Adrenal gland (tissue), 12 donors: ENCODE results near the gene TNS1. TPM values are rescaled to one million over a fixed set of nuclear protein-coding genes. Genes with fewer than 3 reads are reported as not detected.
A peak's percentile ranks its signal among the peaks of the same experiment; 100 is the strongest.

Experiments used
- DNase-seq, 7 donors: peaks; one replicate each; pipeline ENCODE4 v3.0.0-alpha.2; 2019 to 2020
- H3K27ac ChIP-seq, 5 donors: fragments of 200-600 bp; sonication (generic) in 4 of 5; 1 replicate in 3 of 5; 2 replicates in 2 of 5; pipeline versions ENCODE4 v1.5.1 to v1.8.0; 2016 to 2020; ENCODE audit warnings: mild to moderate bottlenecking in 1 of 5
- H3K27me3 ChIP-seq: fragments of 200-600 bp; 2 replicates; pipeline ENCODE4 v1.8.0; 2021
- H3K36me3 ChIP-seq, 2 donors: fragments of 200-600 bp; replicated peaks in 1 of 2; 1 replicate in 1 of 2; 2 replicates in 1 of 2; pipeline versions ENCODE4 v1.5.1 to v1.8.0; 2018 to 2022
- H3K4me1 ChIP-seq, 2 donors: fragments of 200-600 bp; replicated peaks in 1 of 2; 1 replicate in 1 of 2; 2 replicates in 1 of 2; pipeline versions ENCODE4 v1.5.1 to v1.8.0; 2018 to 2021
- H3K4me3 ChIP-seq, 4 donors: fragments of 200-600 bp; sonication (generic) in 3 of 4; one replicate each; pipeline ENCODE4 v1.5.1; 2016 to 2018
- H3K9me3 ChIP-seq, 3 donors: fragments of 200-600 bp; sonication (generic) in 1 of 3; replicated peaks in 1 of 3; 1 replicate in 2 of 3; 2 replicates in 1 of 3; pipeline versions ENCODE4 v1.5.1 to v1.8.0; 2016 to 2021
- POLR2A ChIP-seq, 2 donors: fragments of 450-650 bp; IDR thresholded peaks; one replicate each; pipeline ENCODE4 v1.6.1; 2017; ENCODE audit warnings: antibody characterized with exemption in 2 of 2, mild to moderate bottlenecking in 2 of 2, moderate library complexity in 1 of 2
- WGBS, 4 donors: extraction: QIAGEN DNeasy Blood & Tissue Kit in 2 of 4; methylation state at CpG; one replicate each; pipeline versions ENCODE4 v1.1.5 to v1.1.7; 2013 to 2017; 5-methylcytosine and 5-hydroxymethylcytosine counted together
- intact Hi-C, 2 donors: fragments of 100-400 bp; cut with DNase I; formaldehyde crosslinking; loops; one replicate each; pipeline versions ENCODE4 v1.14.1 to v1.15.0; 2022 to 2023
- polyA plus RNA-seq, 3 donors: library from polyadenylated mRNA; stranded (reverse); fragments of 200-250 nt in 2 of 3; fragments of 350-450 nt in 1 of 3; fragmentation: Illumina TruSeq in 1 of 3; extraction: RNeasy Lipid Tissue Mini Kit (QIAGEN cat#74804) in 1 of 3; gene quantifications; one replicate each; pipeline ENCODE4 v1.2.3, GENCODE V29; 2013 to 2014
- total RNA-seq, 9 donors: library from RNA; depleted of rRNA in 4 of 9; stranded (reverse); fragments of >200 nt in 4 of 9; fragments of 120-200 nt in 1 of 9; fragmentation: NEBNext Ultra II Directional in 1 of 9; extraction: Animal tissue kit (Norgen Biotek cat#: 25700) in 1 of 9; gene quantifications; one replicate each; pipeline versions ENCODE4 v1.1.0 to v1.2.4, GENCODE V29; 2013 to 2023
- TF ChIP-seq, protein P1 (sequence below), 6 experiments: fragments of 450-650 bp in 4 of 6; fragments of 200-600 bp in 2 of 6; sonication (generic) in 1 of 6; IDR thresholded peaks; 1 replicate in 5 of 6; 2 replicates in 1 of 6; pipeline versions ENCODE4 v1.5.1 to v1.8.0; 2016 to 2021; ENCODE audit warnings: antibody characterized with exemption in 6 of 6, mild to moderate bottlenecking in 2 of 6, moderate library complexity in 1 of 6
- donor health status: healthy with polysubstance abuse.
- donor health status: Bipolar disorder and iron deficiency.
- donor health status: DM: yes; HTN: yes; CAD: no.
- donor health status: DM: no; HTN: no; CAD: no.
- donor health status: DM: no; HTN: no; CAD: no.
- donor health status: DM: yes; HTN: yes; CAD: no.

TNS1 gene
- total and polyA plus RNA-seq, 12 donors = 34.1 to 341 (median 252) TPM

DNA sequence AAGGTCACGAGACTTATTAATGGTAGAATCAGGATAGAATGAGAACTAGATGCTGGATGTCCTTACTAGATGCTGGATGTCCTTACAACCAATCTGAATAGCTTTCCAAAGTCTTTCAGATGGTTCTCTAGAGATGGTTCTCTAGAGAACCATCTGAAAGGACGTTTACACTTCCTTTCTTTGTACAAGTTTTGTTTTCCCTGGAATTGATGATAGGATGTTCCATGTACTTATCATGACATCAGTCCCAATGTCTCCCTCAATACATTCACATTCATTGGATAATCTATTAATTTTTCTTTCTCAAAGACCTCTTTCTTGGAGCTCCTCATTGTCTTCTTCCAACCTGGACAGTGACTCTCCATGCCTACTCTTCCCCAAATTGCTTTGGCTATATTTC lies 38.1 kb upstream of the TNS1 start:
- 54 to 83% (median 64%) methylated on average over 2 of the region's 2 CpGs for WGBS, 4 donors
- H3K36me3 ChIP-seq = no peaks in the 10 kb centered on the region
- TF ChIP-seq, protein P1, sequence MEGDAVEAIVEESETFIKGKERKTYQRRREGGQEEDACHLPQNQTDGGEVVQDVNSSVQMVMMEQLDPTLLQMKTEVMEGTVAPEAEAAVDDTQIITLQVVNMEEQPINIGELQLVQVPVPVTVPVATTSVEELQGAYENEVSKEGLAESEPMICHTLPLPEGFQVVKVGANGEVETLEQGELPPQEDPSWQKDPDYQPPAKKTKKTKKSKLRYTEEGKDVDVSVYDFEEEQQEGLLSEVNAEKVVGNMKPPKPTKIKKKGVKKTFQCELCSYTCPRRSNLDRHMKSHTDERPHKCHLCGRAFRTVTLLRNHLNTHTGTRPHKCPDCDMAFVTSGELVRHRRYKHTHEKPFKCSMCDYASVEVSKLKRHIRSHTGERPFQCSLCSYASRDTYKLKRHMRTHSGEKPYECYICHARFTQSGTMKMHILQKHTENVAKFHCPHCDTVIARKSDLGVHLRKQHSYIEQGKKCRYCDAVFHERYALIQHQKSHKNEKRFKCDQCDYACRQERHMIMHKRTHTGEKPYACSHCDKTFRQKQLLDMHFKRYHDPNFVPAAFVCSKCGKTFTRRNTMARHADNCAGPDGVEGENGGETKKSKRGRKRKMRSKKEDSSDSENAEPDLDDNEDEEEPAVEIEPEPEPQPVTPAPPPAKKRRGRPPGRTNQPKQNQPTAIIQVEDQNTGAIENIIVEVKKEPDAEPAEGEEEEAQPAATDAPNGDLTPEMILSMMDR (IDR thresholded peaks at IDR 0.05) = no peak
- no peak for TF ChIP-seq POLR2A (IDR thresholded peaks at IDR 0.05)
- no peaks in the 10 kb centered on the region for H3K9me3 ChIP-seq
- H3K27me3 ChIP-seq = no peaks in the 10 kb centered on the region
- no peaks in the 10 kb centered on the region for H3K4me1 ChIP-seq
- no peak overlapping the region for H3K4me3 ChIP-seq
- no peak overlapping the region for H3K27ac ChIP-seq
- intact Hi-C loops = no loop called here
- DNase-seq = no peak

DNA sequence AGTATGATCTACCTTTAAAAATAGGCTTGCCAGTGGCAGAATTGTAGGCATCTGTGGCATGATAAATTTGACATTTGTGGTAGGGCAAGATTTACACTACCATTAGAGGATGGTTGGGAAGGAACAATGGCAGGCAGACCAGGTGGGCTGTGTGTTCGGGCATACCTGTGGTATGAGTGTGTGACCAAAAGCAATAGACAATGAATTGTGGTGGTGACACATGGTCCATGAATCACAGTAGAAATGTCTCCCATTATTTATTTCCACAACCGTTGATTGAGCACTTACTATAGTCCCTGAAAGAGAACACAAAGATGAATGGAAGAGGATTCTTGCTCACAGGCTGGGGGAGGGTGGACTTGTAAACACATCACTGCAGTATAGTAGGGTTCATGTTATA lies 36.4 kb upstream of the TNS1 start:
- H3K4me3 ChIP-seq = no peak overlapping the region
- no peaks in the 10 kb centered on the region for H3K27me3 ChIP-seq
- H3K4me1 ChIP-seq = peaks cover 0 to 4% of the 10 kb centered on the region in 2 donors
- H3K36me3 ChIP-seq = no peaks in the 10 kb centered on the region
- DNase-seq = no peak
- WGBS, 4 donors = 52 to 79% (median 67%) methylated on average over 2 of the region's 2 CpGs
- TF ChIP-seq POLR2A (IDR thresholded peaks at IDR 0.05) = no peak
- TF ChIP-seq, protein P1 (IDR thresholded peaks at IDR 0.05) = no peak
- H3K27ac ChIP-seq = no peak overlapping the region
- no peaks in the 10 kb centered on the region for H3K9me3 ChIP-seq
- intact Hi-C loops = no loop called here

DNA sequence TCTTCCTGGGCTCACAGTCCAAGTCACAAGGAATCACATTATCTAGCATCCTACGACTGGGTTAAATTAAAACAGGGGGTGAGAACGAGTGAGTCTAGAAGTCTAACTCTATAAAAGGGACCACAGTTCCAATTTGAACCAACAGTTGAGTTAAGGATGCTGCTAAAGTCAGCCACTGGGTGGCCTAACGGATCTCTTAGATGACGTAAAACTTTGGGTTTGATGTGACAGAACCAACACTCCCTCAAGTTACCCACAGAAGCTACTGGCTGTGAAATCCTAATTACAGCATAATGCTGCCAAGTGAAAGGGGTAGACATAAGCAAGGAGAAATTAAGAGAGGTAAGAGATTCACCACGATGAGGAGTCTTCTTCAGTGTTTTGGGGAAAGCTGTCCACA lies 33.6 kb upstream of the TNS1 start:
- H3K27me3 ChIP-seq = no peaks in the 10 kb centered on the region
- intact Hi-C loops = no loop called here
- WGBS, 4 donors = 71 to 75% (median 75%) methylated on average over 5 of the region's 5 CpGs
- peaks cover 0 to 4% of the 10 kb centered on the region in 2 donors for H3K4me1 ChIP-seq
- peak in 2 of 7 donors; percentile 7 to 13 for DNase-seq
- no peaks in the 10 kb centered on the region for H3K9me3 ChIP-seq
- H3K36me3 ChIP-seq = no peaks in the 10 kb centered on the region
- H3K27ac ChIP-seq = no peak overlapping the region
- no peak for TF ChIP-seq POLR2A (IDR thresholded peaks at IDR 0.05)
- TF ChIP-seq, protein P1 (IDR thresholded peaks at IDR 0.05) = no peak
- no peak overlapping the region for H3K4me3 ChIP-seq

DNA sequence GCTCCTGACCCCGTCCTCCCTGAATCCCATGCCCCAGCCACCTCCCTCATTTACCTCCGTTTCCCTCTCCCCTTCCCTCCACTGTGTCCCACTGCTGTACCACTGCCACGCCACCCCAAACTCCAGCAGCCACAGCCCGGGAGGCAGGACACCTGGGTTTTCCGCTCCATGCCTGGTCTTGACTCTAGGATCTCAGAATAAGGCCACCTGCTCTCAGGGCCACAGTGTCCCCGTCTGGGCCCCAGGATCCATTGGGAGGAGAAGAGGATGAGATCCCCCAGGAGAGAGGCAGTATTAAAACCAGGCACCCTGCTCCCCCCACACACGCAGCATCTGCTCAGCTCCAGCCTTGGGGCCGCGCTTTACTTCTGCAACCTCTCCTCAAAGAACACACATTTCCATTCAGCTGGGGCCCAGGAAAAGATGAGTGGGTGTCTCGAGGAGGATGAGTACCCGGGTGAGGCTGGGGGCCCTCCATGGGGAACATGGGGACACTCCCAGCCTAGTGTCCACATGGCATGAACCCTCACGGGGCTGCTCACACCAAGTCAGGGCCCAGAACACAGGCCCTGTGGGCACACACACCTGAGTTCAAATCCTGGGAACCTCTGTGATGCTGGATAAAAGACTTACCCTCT lies 32.8 kb upstream of the TNS1 start:
- Histone ChIP-seq H3K4me3 (no peak overlapping the region), H3K27ac (no peak overlapping the region), H3K36me3 (no peaks in the 10 kb centered on the region), H3K27me3 (no peaks in the 10 kb centered on the region), H3K9me3 (no peaks in the 10 kb centered on the region), H3K4me1 (peaks cover 0 to 4% of the 10 kb centered on the region in 2 donors)
- 76 to 80% (median 78%) methylated on average over 12 of the region's 12 CpGs for WGBS, 4 donors
- intact Hi-C loops = loop anchor here in 1 of 2 donors (2.0 kb wide), 1 partner anchor 249 kb away; no protein-coding TSS in a partner anchor
- peak in 3 of 7 donors; percentile 11 to 50 (median 18) for DNase-seq
- TF ChIP-seq, protein P1 (IDR thresholded peaks at IDR 0.05) = no peak
- no peak for TF ChIP-seq POLR2A (IDR thresholded peaks at IDR 0.05)
